ENCODE data around the gene PER3. TPM values are rescaled to one million over a fixed set of nuclear protein-coding genes. Genes with fewer than 3 reads are reported as not detected.

Gene PER3
- polyA plus RNA-seq, 1 donor from 2014 or later: 0.84 TPM

DNA sequence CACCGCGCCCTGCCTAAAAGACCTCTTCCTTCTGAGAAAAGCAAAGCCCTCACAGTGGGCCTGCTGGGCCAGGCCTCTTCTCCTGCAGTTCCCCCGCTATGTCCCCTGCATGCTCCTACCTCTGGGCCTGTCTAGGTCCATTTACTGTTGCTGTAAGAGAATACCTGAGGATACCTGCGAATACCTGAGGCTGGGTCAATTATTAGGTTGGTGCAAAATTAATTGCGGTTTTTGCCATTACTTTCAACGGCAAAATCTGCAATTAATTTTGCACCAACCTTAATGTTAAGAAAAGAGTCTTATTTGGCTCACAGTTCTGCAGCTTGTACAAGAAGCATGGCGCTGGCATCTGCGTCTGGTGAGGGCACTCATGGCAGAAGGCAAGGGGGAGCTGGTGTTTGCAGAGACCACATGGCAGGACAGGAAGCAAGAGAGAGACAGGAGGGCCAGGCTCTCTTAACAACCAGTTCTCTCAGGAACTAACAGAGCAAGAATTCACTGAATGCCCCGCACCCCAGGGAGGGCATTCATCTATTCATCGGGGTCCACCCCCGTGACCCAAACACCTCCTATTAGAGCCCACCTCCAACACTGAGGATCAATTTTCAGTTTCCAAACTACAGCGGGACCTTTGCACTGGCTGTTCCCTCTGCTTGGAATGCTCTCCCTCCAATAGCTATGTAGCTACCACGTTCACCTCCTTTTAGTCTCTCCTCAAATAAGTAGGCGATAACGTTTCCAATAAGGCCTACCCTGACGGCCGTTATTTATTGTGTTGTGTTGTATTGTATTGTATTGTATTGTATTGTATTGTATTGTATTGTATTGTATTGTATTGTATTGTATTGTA, 78.3 kb downstream of the PER3 start:
- H3K9me3 ChIP-seq (ENCODE audit: low read length): no peaks in the 10 kb centered on the region
- no peak overlapping the region for H3K27ac ChIP-seq (ENCODE audit: low read length)
- H3K27me3 ChIP-seq (ENCODE audit: insufficient read depth, low read depth, low read length): no peaks in the 10 kb centered on the region
- no peaks in the 10 kb centered on the region for H3K79me2 ChIP-seq (replicated peaks; ENCODE audit: insufficient read depth, low read length)
- H2AFZ ChIP-seq (ENCODE audit: low read depth, low read length): no peak overlapping the region
- no peaks in the 10 kb centered on the region for H3K36me3 ChIP-seq (ENCODE audit: insufficient read depth, low read length)
- H4K20me1 ChIP-seq (ENCODE audit: insufficient read depth): no peaks in the 10 kb centered on the region
- H3F3A ChIP-seq (ENCODE audit: insufficient read depth, low read length, poor library complexity, severe bottlenecking): no peaks in the 10 kb centered on the region
- H3K9ac ChIP-seq (ENCODE audit: low read length): no peak overlapping the region
- H3K4me3 ChIP-seq (ENCODE audit: low read length): no peak overlapping the region
- no peaks in the 10 kb centered on the region for H3K9me2 ChIP-seq (ENCODE audit: insufficient read depth, low read length)
- no peak overlapping the region for H3K4me2 ChIP-seq (ENCODE audit: low read length)
- TF ChIP-seq MXI1 (conservative IDR thresholded peaks at IDR 0.05; ENCODE audit: poor library complexity, severe bottlenecking) (no peak), TAF1 (IDR thresholded peaks at IDR 0.05; ENCODE audit: low read depth) (no peak), POLR2AphosphoS5 (IDR thresholded peaks at IDR 0.05) (no peak), REST (IDR thresholded peaks at IDR 0.05; ENCODE audit: borderline replicate concordance) (no peak), RAD21 (conservative IDR thresholded peaks at IDR 0.05) (no peak), EP300 (conservative IDR thresholded peaks at IDR 0.05; ENCODE audit: poor library complexity, severe bottlenecking) (no peak), SMC3 (conservative IDR thresholded peaks at IDR 0.05; ENCODE audit: poor library complexity) (no peak), EZH2 (IDR thresholded peaks at IDR 0.05; ENCODE audit: borderline replicate concordance, insufficient read depth, low read length, poor library complexity, severe bottlenecking) (no peak)
- TF ChIP-seq, protein P1, sequence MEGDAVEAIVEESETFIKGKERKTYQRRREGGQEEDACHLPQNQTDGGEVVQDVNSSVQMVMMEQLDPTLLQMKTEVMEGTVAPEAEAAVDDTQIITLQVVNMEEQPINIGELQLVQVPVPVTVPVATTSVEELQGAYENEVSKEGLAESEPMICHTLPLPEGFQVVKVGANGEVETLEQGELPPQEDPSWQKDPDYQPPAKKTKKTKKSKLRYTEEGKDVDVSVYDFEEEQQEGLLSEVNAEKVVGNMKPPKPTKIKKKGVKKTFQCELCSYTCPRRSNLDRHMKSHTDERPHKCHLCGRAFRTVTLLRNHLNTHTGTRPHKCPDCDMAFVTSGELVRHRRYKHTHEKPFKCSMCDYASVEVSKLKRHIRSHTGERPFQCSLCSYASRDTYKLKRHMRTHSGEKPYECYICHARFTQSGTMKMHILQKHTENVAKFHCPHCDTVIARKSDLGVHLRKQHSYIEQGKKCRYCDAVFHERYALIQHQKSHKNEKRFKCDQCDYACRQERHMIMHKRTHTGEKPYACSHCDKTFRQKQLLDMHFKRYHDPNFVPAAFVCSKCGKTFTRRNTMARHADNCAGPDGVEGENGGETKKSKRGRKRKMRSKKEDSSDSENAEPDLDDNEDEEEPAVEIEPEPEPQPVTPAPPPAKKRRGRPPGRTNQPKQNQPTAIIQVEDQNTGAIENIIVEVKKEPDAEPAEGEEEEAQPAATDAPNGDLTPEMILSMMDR (IDR thresholded peaks at IDR 0.05; ENCODE audit: poor library complexity, severe bottlenecking): no peak

GRCh38 chr1:7863756-7864328, 79.8 kb downstream of the PER3 start:
- Histone ChIP-seq H3K36me3 (ENCODE audit: insufficient read depth, low read length) (no peaks in the 10 kb centered on the region), H3K27ac (ENCODE audit: low read length) (no peak overlapping the region), H4K20me1 (ENCODE audit: insufficient read depth) (no peaks in the 10 kb centered on the region), H3K27me3 (ENCODE audit: insufficient read depth, low read depth, low read length) (no peaks in the 10 kb centered on the region), H3F3A (ENCODE audit: insufficient read depth, low read length, poor library complexity, severe bottlenecking) (no peaks in the 10 kb centered on the region), H3K4me3 (ENCODE audit: low read length) (no peak overlapping the region), H3K9me3 (ENCODE audit: low read length) (no peaks in the 10 kb centered on the region), H2AFZ (ENCODE audit: low read depth, low read length) (no peak overlapping the region), H3K4me2 (ENCODE audit: low read length) (no peak overlapping the region), H3K9me2 (ENCODE audit: insufficient read depth, low read length) (no peaks in the 10 kb centered on the region), H3K9ac (ENCODE audit: low read length) (no peak overlapping the region), H3K79me2 (replicated peaks; ENCODE audit: insufficient read depth, low read length) (no peaks in the 10 kb centered on the region)
- TF ChIP-seq, protein P1 (IDR thresholded peaks at IDR 0.05; ENCODE audit: poor library complexity, severe bottlenecking): no peak
- TF ChIP-seq TAF1 (IDR thresholded peaks at IDR 0.05; ENCODE audit: low read depth): no peak
- no peak for TF ChIP-seq RAD21 (conservative IDR thresholded peaks at IDR 0.05)
- no peak for TF ChIP-seq EP300 (conservative IDR thresholded peaks at IDR 0.05; ENCODE audit: poor library complexity, severe bottlenecking)
- TF ChIP-seq REST (IDR thresholded peaks at IDR 0.05; ENCODE audit: borderline replicate concordance): no peak
- no peak for TF ChIP-seq EZH2 (IDR thresholded peaks at IDR 0.05; ENCODE audit: borderline replicate concordance, insufficient read depth, low read length, poor library complexity, severe bottlenecking)
- TF ChIP-seq POLR2AphosphoS5 (IDR thresholded peaks at IDR 0.05): no peak
- TF ChIP-seq MXI1 (conservative IDR thresholded peaks at IDR 0.05; ENCODE audit: poor library complexity, severe bottlenecking): no peak
- no peak for TF ChIP-seq SMC3 (conservative IDR thresholded peaks at IDR 0.05; ENCODE audit: poor library complexity)

Measured in neural cell (in vitro differentiated cells).